Panc1 (cell line): ENCODE data around the gene BCL3.

Experiments
- POLR2AphosphoS5 ChIP-seq: IDR thresholded peaks from 2 replicates; pipeline ENCODE4 v1.6.1; 2012; ENCODE audit warnings: mild to moderate bottlenecking, low read depth, low read length, moderate library complexity
- TF ChIP-seq, protein P1 (sequence below): fragments of 450-650 bp; IDR thresholded peaks from 2 replicates; pipeline ENCODE4 v1.5.1; 2017; ENCODE audit warnings: mild to moderate bottlenecking

DNA sequence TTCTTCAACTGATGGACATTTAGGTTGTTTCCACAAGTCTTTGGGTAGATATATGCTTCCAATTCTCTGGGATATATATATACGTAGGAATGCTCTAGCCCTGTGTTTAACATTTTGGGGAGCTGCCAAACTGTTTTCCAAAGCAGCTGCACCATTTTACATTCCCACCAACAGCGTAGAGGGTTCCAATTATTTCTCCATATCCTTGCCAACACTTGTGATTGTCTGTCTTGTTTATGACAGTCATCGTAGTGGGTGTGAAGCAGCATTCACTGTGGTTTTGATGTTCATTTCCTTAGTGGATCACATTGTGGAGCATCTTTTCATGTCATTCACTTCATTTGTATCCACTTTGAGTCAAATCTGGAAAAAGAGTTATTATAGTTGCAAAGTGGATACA is 24.5 kb downstream of the BCL3 start:
- TF ChIP-seq, protein P1, sequence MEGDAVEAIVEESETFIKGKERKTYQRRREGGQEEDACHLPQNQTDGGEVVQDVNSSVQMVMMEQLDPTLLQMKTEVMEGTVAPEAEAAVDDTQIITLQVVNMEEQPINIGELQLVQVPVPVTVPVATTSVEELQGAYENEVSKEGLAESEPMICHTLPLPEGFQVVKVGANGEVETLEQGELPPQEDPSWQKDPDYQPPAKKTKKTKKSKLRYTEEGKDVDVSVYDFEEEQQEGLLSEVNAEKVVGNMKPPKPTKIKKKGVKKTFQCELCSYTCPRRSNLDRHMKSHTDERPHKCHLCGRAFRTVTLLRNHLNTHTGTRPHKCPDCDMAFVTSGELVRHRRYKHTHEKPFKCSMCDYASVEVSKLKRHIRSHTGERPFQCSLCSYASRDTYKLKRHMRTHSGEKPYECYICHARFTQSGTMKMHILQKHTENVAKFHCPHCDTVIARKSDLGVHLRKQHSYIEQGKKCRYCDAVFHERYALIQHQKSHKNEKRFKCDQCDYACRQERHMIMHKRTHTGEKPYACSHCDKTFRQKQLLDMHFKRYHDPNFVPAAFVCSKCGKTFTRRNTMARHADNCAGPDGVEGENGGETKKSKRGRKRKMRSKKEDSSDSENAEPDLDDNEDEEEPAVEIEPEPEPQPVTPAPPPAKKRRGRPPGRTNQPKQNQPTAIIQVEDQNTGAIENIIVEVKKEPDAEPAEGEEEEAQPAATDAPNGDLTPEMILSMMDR: no peak
- no peak for TF ChIP-seq POLR2AphosphoS5
